Thyroid gland (tissue), 4 donors: Measurements from ENCODE around the gene RXFP4.

Experiments used
- POLR2A ChIP-seq, 2 donors: fragments of 450-650 bp; IDR thresholded peaks; one replicate each; pipeline ENCODE4 v1.6.1; 2017; ENCODE audit warnings: antibody characterized with exemption in 2 of 2, mild to moderate bottlenecking in 2 of 2, moderate library complexity in 1 of 2
- TF ChIP-seq, protein P1 (sequence below), 6 experiments: fragments of 200-600 bp in 3 of 6; fragments of 450-650 bp in 3 of 6; sonication (generic) in 3 of 6; IDR thresholded peaks; one replicate each; pipeline ENCODE4 v1.5.1; 2016 to 2019; ENCODE audit warnings: antibody characterized with exemption in 6 of 6, mild to moderate bottlenecking in 2 of 6, inconsistent platforms in 1 of 6, moderate library complexity in 1 of 6

DNA sequence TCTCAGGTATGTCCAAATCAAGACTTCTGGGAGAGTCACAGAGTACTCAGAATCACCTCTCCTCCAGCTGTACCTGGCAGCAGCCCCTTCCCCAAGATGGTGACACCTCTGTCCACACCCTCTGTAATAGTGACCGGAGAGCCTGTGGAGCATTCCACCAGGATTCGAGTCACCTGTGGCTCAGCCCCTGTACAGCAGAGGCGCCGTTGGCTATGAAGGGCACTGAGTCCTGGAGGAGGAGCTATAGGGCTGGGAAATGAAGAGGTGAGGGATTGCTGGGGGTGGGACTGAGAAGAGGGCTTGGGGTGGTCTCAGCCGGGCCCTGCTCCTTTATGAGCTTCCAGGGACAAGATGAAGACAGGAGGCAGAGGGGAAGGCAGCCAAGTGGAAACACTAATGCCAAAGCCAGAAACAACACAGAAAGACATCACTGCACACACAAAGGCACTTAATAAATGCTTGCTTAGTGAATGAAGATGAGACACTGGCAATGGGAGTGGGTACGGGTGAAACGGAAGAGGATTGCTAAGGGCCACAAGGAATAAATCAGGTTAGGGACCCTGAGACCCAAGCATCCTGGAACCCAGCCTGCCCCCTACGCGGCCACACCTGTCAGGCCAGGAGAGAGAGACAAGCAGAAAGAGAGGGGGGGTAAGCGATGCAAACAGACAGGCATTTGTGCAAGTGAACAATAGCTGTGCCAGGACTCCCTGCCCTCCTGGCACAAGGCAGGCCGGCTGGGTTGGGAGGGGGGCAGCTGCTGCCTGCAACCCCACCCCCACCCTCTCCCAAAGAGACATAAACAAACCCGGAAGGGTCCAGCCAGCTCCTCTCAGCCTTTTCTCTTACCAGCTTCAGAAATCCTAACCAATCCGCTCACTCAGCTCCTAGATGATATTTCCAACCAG, 33.0 kb downstream of the RXFP4 start:
- TF ChIP-seq, protein P1, sequence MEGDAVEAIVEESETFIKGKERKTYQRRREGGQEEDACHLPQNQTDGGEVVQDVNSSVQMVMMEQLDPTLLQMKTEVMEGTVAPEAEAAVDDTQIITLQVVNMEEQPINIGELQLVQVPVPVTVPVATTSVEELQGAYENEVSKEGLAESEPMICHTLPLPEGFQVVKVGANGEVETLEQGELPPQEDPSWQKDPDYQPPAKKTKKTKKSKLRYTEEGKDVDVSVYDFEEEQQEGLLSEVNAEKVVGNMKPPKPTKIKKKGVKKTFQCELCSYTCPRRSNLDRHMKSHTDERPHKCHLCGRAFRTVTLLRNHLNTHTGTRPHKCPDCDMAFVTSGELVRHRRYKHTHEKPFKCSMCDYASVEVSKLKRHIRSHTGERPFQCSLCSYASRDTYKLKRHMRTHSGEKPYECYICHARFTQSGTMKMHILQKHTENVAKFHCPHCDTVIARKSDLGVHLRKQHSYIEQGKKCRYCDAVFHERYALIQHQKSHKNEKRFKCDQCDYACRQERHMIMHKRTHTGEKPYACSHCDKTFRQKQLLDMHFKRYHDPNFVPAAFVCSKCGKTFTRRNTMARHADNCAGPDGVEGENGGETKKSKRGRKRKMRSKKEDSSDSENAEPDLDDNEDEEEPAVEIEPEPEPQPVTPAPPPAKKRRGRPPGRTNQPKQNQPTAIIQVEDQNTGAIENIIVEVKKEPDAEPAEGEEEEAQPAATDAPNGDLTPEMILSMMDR (IDR thresholded peaks at IDR 0.05), result peak in 2 of 6 experiments; percentile 6 to 8
- TF ChIP-seq POLR2A (IDR thresholded peaks at IDR 0.05), result no peak
